Neural progenitor cell (in vitro differentiated cells): Measurements from ENCODE around the gene DIS3L2. TPM values are rescaled to one million over a fixed set of nuclear protein-coding genes. Genes with fewer than 3 reads are reported as not detected.
"Not testable (repeated sequence)": the region's sequence is repeated elsewhere in the genome, so short reads cannot be mapped to it uniquely, and the experiment has no call there.

Experiments used
- DNase-seq: peaks from one replicate; pipeline ENCODE4 v3.0.0-alpha.2; 2016; ENCODE audit warnings: low spot score
- H2AFZ ChIP-seq: fragments of 200-600 bp; sonication (generic); replicated peaks from 2 replicates; pipeline ENCODE4 v1.6.1; 2016; ENCODE audit warnings: antibody characterized with exemption
- H3F3A ChIP-seq: fragments of 200-600 bp; sonication (generic); 2 replicates; pipeline ENCODE4 v1.6.1; 2016; ENCODE audit warnings: antibody characterized with exemption, low read depth
- H3K27ac ChIP-seq: fragments of 200-600 bp; sonication (generic); 2 replicates; pipeline ENCODE4 v1.5.1; 2016; ENCODE audit warnings: mild to moderate bottlenecking
- H3K27me3 ChIP-seq: fragments of 200-600 bp; sonication (generic); 2 replicates; pipeline ENCODE4 v1.6.1; 2016; ENCODE audit warnings: mild to moderate bottlenecking, moderate library complexity
- H3K36me3 ChIP-seq: fragments of 200-600 bp; sonication (generic); 2 replicates; pipeline ENCODE4 v1.5.1; 2016
- H3K4me1 ChIP-seq: fragments of 200-600 bp; sonication (generic); 2 replicates; pipeline ENCODE4 v1.6.1; 2016; ENCODE audit warnings: mixed run types
- H3K4me2 ChIP-seq: fragments of 200-600 bp; sonication (generic); 2 replicates; pipeline ENCODE4 v1.6.1; 2016
- H3K4me3 ChIP-seq: fragments of 200-600 bp; sonication (generic); 2 replicates; pipeline ENCODE4 v1.5.1; 2016
- H3K79me2 ChIP-seq: fragments of 200-600 bp; sonication (generic); 2 replicates; pipeline ENCODE4 v1.6.1; 2016; ENCODE audit warnings: low read depth
- H3K9ac ChIP-seq: fragments of 200-600 bp; sonication (generic); 2 replicates; pipeline ENCODE4 v1.6.1; 2016
- H3K9me3 ChIP-seq: fragments of 200-600 bp; sonication (generic); 2 replicates; pipeline ENCODE4 v1.5.1; 2016; ENCODE audit warnings: low read depth
- H4K20me1 ChIP-seq: fragments of 200-600 bp; sonication (generic); 2 replicates; pipeline ENCODE4 v1.6.1; 2016; ENCODE audit warnings: low read depth
- H3K27ac Mint-ChIP-seq: 3 replicates; pipeline ENCODE4 v1.8.0; 2021; ENCODE audit warnings: mixed read lengths
- H3K27me3 Mint-ChIP-seq: 2 replicates; pipeline ENCODE4 v1.8.0; 2022; ENCODE audit warnings: low read depth, mild to moderate bottlenecking, inconsistent platforms, moderate library complexity, mixed read lengths; ENCODE audit not compliant: insufficient read depth
- H3K36me3 Mint-ChIP-seq: 3 replicates; pipeline ENCODE4 v1.8.0; 2021; ENCODE audit warnings: mixed read lengths
- H3K4me1 Mint-ChIP-seq: 3 replicates; pipeline ENCODE4 v1.8.0; 2021; ENCODE audit warnings: mixed read lengths
- H3K4me3 Mint-ChIP-seq: 3 replicates; pipeline ENCODE4 v1.8.0; 2021; ENCODE audit warnings: mild to moderate bottlenecking, moderate library complexity, mixed read lengths
- H3K9me3 Mint-ChIP-seq: 3 replicates; pipeline ENCODE4 v1.8.0; 2020; ENCODE audit warnings: mixed read lengths
- CTCF ChIP-seq: fragments of 200-600 bp; sonication (generic); IDR thresholded peaks from 2 replicates; pipeline ENCODE4 v1.5.1; 2017; ENCODE audit warnings: antibody characterized with exemption, mild to moderate bottlenecking
- EZH2 ChIP-seq: fragments of 200-600 bp; sonication (generic); IDR thresholded peaks from 2 replicates; pipeline ENCODE4 v1.6.1; 2017; ENCODE audit warnings: antibody characterized with exemption, mild to moderate bottlenecking, moderate library complexity
- EZH2phosphoT487 ChIP-seq: fragments of 200-600 bp; sonication (generic); IDR thresholded peaks from 2 replicates; pipeline ENCODE4 v1.6.1; 2017; ENCODE audit warnings: antibody characterized with exemption
- total RNA-seq: library from RNA; depleted of rRNA; stranded (reverse); fragments of >200 nt; gene quantifications from 2 replicates; pipeline ENCODE4 v1.2.3, GENCODE V29; 2015; ENCODE audit warnings: low replicate concordance

Gene DIS3L2
- total RNA-seq, 1 donor from 2014 or later, result 23.2 TPM

DNA sequence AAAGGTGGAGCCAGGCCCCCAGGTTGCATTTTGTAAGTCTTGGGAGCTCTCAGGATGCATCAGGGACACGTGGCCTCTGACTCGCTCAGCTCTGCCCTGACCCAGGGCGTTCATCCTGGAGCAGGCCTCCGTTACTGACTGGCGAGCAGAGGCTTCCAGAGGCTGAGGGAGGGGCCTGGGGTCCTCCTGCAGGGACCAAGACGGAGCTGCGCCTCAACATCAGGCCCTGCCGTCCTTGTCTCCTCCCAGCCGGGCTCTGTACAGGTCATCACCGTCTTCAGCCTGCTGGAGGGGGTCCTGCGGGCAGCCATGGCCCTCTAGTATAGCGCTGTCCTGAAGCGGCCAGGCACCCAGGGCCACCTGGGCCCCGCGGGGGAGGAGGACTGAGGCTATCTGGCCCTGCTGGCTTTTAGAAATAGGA, 406.8 kb downstream of the DIS3L2 start:
- Mint-ChIP-seq H3K4me1 (peaks cover 22% of the 10 kb centered on the region), H3K9me3 (no peaks in the 10 kb centered on the region), H3K27me3 (peaks cover 12% of the 10 kb centered on the region), H3K36me3 (no peaks in the 10 kb centered on the region), H3K4me3 (no peak overlapping the region), H3K27ac (no peak overlapping the region)
- Histone ChIP-seq H4K20me1 (no peaks in the 10 kb centered on the region), H3K9me3 (no peaks in the 10 kb centered on the region), H3K27me3 (no peaks in the 10 kb centered on the region), H3K36me3 (no peaks in the 10 kb centered on the region), H3K9ac (no peak overlapping the region), H3K4me3 (no peak overlapping the region), H3K4me1 (peaks cover 13% of the 10 kb centered on the region), H3K27ac (no peak overlapping the region), H3K79me2 (no peaks in the 10 kb centered on the region), H2AFZ (no peak overlapping the region), H3F3A (no peaks in the 10 kb centered on the region), H3K4me2 (no peak overlapping the region)
- DNase-seq, result peak; percentile 23
- TF ChIP-seq CTCF (no peak), EZH2phosphoT487 (no peak), EZH2 (no peak)

DNA sequence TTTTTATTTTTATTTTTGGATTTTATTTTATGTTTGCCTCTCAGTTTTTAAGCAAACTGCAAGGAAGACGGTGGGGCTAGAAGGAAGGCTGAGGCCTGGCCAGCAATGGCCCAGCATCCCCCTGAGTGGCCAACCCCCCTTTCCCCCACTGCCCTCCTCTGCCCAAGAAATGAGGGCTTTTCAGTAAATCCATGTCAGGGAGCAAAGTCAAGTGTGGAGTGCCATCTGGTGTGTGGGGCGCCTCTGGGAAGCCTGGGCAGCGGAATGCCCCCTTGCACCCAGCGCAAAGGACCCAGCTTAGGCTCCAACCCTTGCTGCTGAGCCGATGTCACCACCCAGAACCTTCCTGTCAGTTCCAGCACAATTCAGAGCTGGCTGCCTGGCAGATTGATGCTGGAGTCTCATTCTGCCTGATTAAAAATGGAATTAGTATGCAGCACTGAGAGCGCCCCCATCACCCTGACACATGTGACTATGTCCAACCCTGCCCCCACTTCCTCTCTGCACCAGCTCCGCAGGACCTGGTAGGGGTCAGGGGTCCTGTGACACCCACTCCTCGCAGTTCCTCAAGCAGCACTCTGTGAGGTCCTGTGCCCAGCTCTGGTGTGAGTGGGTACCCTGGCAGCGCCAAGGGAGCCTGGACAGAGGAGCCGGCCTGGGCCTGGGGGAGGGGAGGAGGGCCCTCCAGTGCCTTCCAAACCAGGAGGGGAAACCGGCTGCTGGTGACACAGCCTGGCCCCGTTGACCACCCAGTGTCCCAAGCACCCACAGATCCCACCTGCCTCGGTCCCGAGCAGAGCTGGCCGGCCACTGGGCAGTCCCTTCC, 407.8 kb downstream of the DIS3L2 start:
- Histone ChIP-seq H3K27me3 (no peaks in the 10 kb centered on the region), H3K4me1 (peaks cover 13% of the 10 kb centered on the region), H3K4me3 (no peak overlapping the region), H3K79me2 (no peaks in the 10 kb centered on the region), H3K36me3 (no peaks in the 10 kb centered on the region), H4K20me1 (no peaks in the 10 kb centered on the region), H3K9me3 (no peaks in the 10 kb centered on the region), H3K4me2 (no peak overlapping the region), H2AFZ (no peak overlapping the region), H3F3A (no peaks in the 10 kb centered on the region), H3K9ac (no peak overlapping the region), H3K27ac (no peak overlapping the region)
- TF ChIP-seq CTCF, result no peak
- TF ChIP-seq EZH2, result no peak
- TF ChIP-seq EZH2phosphoT487, result no peak
- no peak for DNase-seq
- Mint-ChIP-seq H3K27ac (no peak overlapping the region), H3K9me3 (no peaks in the 10 kb centered on the region), H3K36me3 (no peaks in the 10 kb centered on the region), H3K4me3 (no peak overlapping the region), H3K27me3 (peaks cover 17% of the 10 kb centered on the region), H3K4me1 (peaks cover 18% of the 10 kb centered on the region)

DNA sequence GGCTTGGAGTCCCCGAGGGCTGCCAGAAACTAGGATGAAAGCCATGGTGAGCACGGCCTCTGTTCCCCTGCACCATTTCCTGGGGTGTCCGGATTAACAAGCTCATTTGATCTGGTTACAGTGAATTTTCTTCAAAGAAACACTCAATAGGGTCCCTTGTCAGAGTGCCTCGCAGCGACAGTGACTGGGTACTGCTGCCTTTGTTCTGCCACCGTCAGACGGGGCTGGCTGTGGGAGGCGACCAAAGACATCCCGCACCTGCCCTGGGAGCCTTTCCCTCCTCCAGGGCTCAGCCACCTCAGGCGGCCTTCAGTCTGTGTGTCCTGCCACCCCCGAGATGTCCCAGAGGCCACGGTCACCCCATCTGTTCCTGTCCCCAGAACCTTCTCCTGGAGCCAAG, 408.5 kb downstream of the DIS3L2 start:
- peaks cover 13% of the 10 kb centered on the region for H3K4me1 ChIP-seq
- H3K9me3 ChIP-seq, H3K4me2 ChIP-seq, H3K4me3 Mint-ChIP-seq, H3K9ac ChIP-seq, H4K20me1 ChIP-seq, H3K36me3 Mint-ChIP-seq, H3K9me3 Mint-ChIP-seq, H3K27ac Mint-ChIP-seq, H3K36me3 ChIP-seq, H3K4me3 ChIP-seq, H3F3A ChIP-seq, H3K27ac ChIP-seq, H3K79me2 ChIP-seq, H3K27me3 ChIP-seq, H2AFZ ChIP-seq: not testable (repeated sequence)
- Mint-ChIP-seq H3K27me3 (peaks cover 19% of the 10 kb centered on the region), H3K4me1 (peaks cover 20% of the 10 kb centered on the region)
- DNase-seq, result peak; percentile 48
